DMS 273 treated with DMSO at 0.1 percent for 48 hours (cell line): ENCODE measurements around the gene C4orf50.

Experiments
- DNase-seq: peaks from one replicate; lab custom pipeline; 2025; lab: John Stamatoyannopoulos, UW

Gene C4orf50

GRCh38 chr4:6018331-6018730 is at the start of gene C4orf50:
C4orf50 (minus strand) TSS chr4:6018431.
- no peak for DNase-seq

- no peak for DNase-seq
Measured at GRCh38 chr4:6065934-6066590, 47.8 kb upstream of the C4orf50 start.

- DNase-seq: no peak
Measured at GRCh38 chr4:6065166-6065565, 46.9 kb upstream of the C4orf50 start.

- DNase-seq: no peak
Measured at GRCh38 chr4:6064383-6064782, 46.2 kb upstream of the C4orf50 start.

GRCh38 chr4:6063684-6064083 is 45.5 kb upstream of the C4orf50 start:
- DNase-seq: no peak

GRCh38 chr4:6062133-6062532 is 43.9 kb upstream of the C4orf50 start:
- DNase-seq: no peak

- no peak for DNase-seq
Measured at GRCh38 chr4:6059375-6059805, 41.2 kb upstream of the C4orf50 start.

- DNase-seq: no peak
Measured at GRCh38 chr4:6058531-6059374, 40.5 kb upstream of the C4orf50 start.

GRCh38 chr4:6056976-6057766 is 38.9 kb upstream of the C4orf50 start:
- DNase-seq: no peak

- no peak for DNase-seq
Measured at GRCh38 chr4:6055436-6055835, 37.2 kb upstream of the C4orf50 start.

GRCh38 chr4:6055030-6055429 is 36.8 kb upstream of the C4orf50 start:
- DNase-seq: no peak

GRCh38 chr4:6054162-6054922 is 36.1 kb upstream of the C4orf50 start:
- no peak for DNase-seq

GRCh38 chr4:6052679-6053078 is 34.4 kb upstream of the C4orf50 start:
- no peak for DNase-seq

GRCh38 chr4:6050551-6050950 is 32.3 kb upstream of the C4orf50 start:
- no peak for DNase-seq

GRCh38 chr4:6049985-6050384 is 31.8 kb upstream of the C4orf50 start:
- DNase-seq: no peak

- DNase-seq: no peak
Measured at GRCh38 chr4:6049278-6049677, 31.0 kb upstream of the C4orf50 start.

- DNase-seq: no peak
Measured at GRCh38 chr4:6048537-6048936, 30.3 kb upstream of the C4orf50 start.

- DNase-seq: no peak
Measured at GRCh38 chr4:6047130-6047673, 29.0 kb upstream of the C4orf50 start.

- no peak for DNase-seq
Measured at GRCh38 chr4:6046526-6047129, 28.4 kb upstream of the C4orf50 start.

GRCh38 chr4:6044805-6045204 is 26.6 kb upstream of the C4orf50 start:
- DNase-seq: no peak

GRCh38 chr4:6044276-6044675 is 26.0 kb upstream of the C4orf50 start:
- no peak for DNase-seq
